GM12873 (cell line): ENCODE results near the gene EPM2A.

Experiments used
- CTCF ChIP-seq: IDR thresholded peaks from 2 replicates; pipeline ENCODE4 v1.5.1; 2012; ENCODE audit warnings: low read depth, mild to moderate bottlenecking, moderate library complexity, low read length, control low read depth; ENCODE audit not compliant: insufficient read depth; ENCODE audit errors: missing control alignments

EPM2A gene

GRCh38 chr6:145758113-145758512, 22.8 kb upstream of the EPM2A start:
- no peak for TF ChIP-seq CTCF

- TF ChIP-seq CTCF = no peak
Measured at GRCh38 chr6:145756170-145756662, 20.9 kb upstream of the EPM2A start.

GRCh38 chr6:145755682-145756081, 20.4 kb upstream of the EPM2A start:
- TF ChIP-seq CTCF = no peak

- TF ChIP-seq CTCF = no peak
Measured at GRCh38 chr6:145752638-145753037, 17.3 kb upstream of the EPM2A start.

GRCh38 chr6:145749632-145750031, 14.3 kb upstream of the EPM2A start:
- TF ChIP-seq CTCF = no peak

GRCh38 chr6:145745861-145746260, 10.5 kb upstream of the EPM2A start:
- no peak for TF ChIP-seq CTCF

- no peak for TF ChIP-seq CTCF
Measured at GRCh38 chr6:145744619-145745018, 9.3 kb upstream of the EPM2A start.
